H1 (cell line): ENCODE results near the gene CASP3.

ENCODE experiments used
- ASH2L ChIP-seq: fragments of 200-600, 300-600 bp; sonication (generic); IDR thresholded peaks from one replicate; pipeline ENCODE4 v1.7.1; 2017; ENCODE audit warnings: low read length
- CHD1 ChIP-seq: IDR thresholded peaks from 2 replicates; pipeline ENCODE4 v1.6.1; 2012; ENCODE audit warnings: low read depth, low read length, improper control_type of control experiment
- CTCF ChIP-seq, 3 experiments: IDR thresholded peaks; 1 replicate in 2 of 3; 2 replicates in 1 of 3; pipeline versions ENCODE4 v1.5.1 to v1.6.1; 2011; ENCODE audit warnings: low read length in 3 of 3, mild to moderate bottlenecking in 3 of 3, inconsistent platforms in 2 of 3, low read depth in 1 of 3, moderate library complexity in 1 of 3; ENCODE audit not compliant: insufficient read depth in 1 of 3; ENCODE audit errors: control extremely low read depth in 1 of 3
- FOSL1 ChIP-seq: IDR thresholded peaks from 2 replicates; pipeline ENCODE4 v1.6.1; 2011; ENCODE audit warnings: mild to moderate bottlenecking, low read depth, low read length, moderate library complexity; ENCODE audit not compliant: insufficient read depth
- JUN ChIP-seq: IDR thresholded peaks from 2 replicates; pipeline ENCODE4 v1.6.1; 2011; ENCODE audit warnings: low read depth, mild to moderate bottlenecking, improper control_type of control experiment, low read length
- KDM1A ChIP-seq: fragments of 200-600, 300-600 bp; sonication (generic); IDR thresholded peaks from 2 replicates; pipeline ENCODE4 v1.7.1; 2016; ENCODE audit warnings: mild to moderate bottlenecking, low read length, borderline replicate concordance
- NANOG ChIP-seq: IDR thresholded peaks from 2 replicates; pipeline ENCODE4 v1.6.1; 2011; ENCODE audit warnings: low read length, low read depth, mild to moderate bottlenecking, inconsistent platforms; ENCODE audit not compliant: insufficient read depth, poor library complexity, severe bottlenecking
- POLR2A ChIP-seq, 2 experiments: IDR thresholded peaks; 1 replicate in 1 of 2; 2 replicates in 1 of 2; pipeline ENCODE4 v1.6.1; 2011; ENCODE audit warnings: low read depth in 2 of 2, low read length in 2 of 2, mild to moderate bottlenecking in 2 of 2; ENCODE audit errors: control extremely low read depth in 1 of 2
- POLR2AphosphoS5 ChIP-seq: IDR thresholded peaks from 2 replicates; pipeline ENCODE4 v1.6.1; 2011; ENCODE audit warnings: low read depth, low read length
- RFX5 ChIP-seq: IDR thresholded peaks from 2 replicates; pipeline ENCODE4 v1.6.1; 2011; ENCODE audit warnings: low read depth, low read length, improper control_type of control experiment, borderline replicate concordance
- RXRA ChIP-seq: IDR thresholded peaks from 2 replicates; pipeline ENCODE4 v1.6.1; 2011; ENCODE audit warnings: low read depth, mild to moderate bottlenecking, low read length, moderate library complexity; ENCODE audit not compliant: insufficient read depth
- SIN3A ChIP-seq, 2 experiments: IDR thresholded peaks in 1 of 2; conservative IDR thresholded peaks in 1 of 2; 2 replicates each; pipeline ENCODE4 v1.6.1; 2011 to 2012; ENCODE audit warnings: low read length in 2 of 2, improper control_type of control experiment in 1 of 2, low read depth in 1 of 2, mild to moderate bottlenecking in 1 of 2
- TAF1 ChIP-seq: IDR thresholded peaks from 2 replicates; pipeline ENCODE4 v1.6.1; 2011; ENCODE audit warnings: mild to moderate bottlenecking, low read depth, low read length

GRCh38 chr4:184636897-184637296, 12.3 kb downstream of the CASP3 start:
- TF ChIP-seq CTCF (IDR thresholded peaks at IDR 0.05; ENCODE audit: control extremely low read depth in 1 of 3, insufficient read depth in 1 of 3, low read depth in 1 of 3, low read length in 3 of 3) (no peak), RFX5 (no peak), FOSL1 (no peak), TAF1 (no peak), SIN3A (conservative IDR thresholded peaks at IDR 0.05 in 1 of 2, IDR thresholded peaks at IDR 0.05 in 1 of 2; ENCODE audit: low read depth in 1 of 2, low read length in 2 of 2) (no peak), ASH2L (no peak), POLR2A (IDR thresholded peaks at IDR 0.05; ENCODE audit: control extremely low read depth in 1 of 2, low read depth in 2 of 2, low read length in 2 of 2) (no peak), POLR2AphosphoS5 (no peak), RXRA (no peak), KDM1A (no peak), NANOG (no peak), JUN (no peak), CHD1 (no peak)
